HG02852 (cell line): ENCODE data around the gene PDZD2.

Source experiments
- ATAC-seq: cut with Tn5 transposase; IDR thresholded peaks from one replicate; pipeline ENCODE4 v1.9.1; 2021; ENCODE audit warnings: mild to moderate bottlenecking, moderate library complexity; ENCODE audit not compliant: unreplicated experiment

PDZD2 gene

GRCh38 chr5:31913808-31914207 is 274.9 kb downstream of the PDZD2 start:
- ATAC-seq = no peak

- ATAC-seq = no peak
Observed at GRCh38 chr5:31916327-31916726, 277.4 kb downstream of the PDZD2 start.

DNA sequence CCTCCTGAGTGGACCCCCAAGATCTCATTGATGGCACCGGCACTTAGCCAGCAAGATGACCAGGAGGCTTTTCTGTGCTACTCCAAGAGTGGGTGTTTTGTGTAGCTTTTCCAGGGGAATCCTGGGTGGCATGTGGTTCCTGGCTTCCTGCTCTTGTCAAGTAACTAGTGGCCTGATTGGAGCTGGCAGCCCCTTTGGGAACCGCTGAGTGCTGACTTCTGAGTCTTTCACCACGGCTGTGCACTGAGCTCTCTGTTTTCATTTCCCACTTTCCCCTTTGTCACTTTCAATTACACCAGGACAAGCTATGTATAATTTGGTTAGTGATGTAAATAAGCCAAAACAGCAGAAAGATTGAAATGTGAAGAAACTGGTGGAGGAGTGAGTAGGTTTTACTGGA is 279.8 kb downstream of the PDZD2 start:
- no peak for ATAC-seq

- ATAC-seq = no peak
Observed at GRCh38 chr5:31921852-31922305, 282.9 kb downstream of the PDZD2 start.

GRCh38 chr5:31924005-31924404 is 285.1 kb downstream of the PDZD2 start:
- ATAC-seq = no peak

GRCh38 chr5:31931874-31932273 is 292.9 kb downstream of the PDZD2 start:
- no peak for ATAC-seq

DNA sequence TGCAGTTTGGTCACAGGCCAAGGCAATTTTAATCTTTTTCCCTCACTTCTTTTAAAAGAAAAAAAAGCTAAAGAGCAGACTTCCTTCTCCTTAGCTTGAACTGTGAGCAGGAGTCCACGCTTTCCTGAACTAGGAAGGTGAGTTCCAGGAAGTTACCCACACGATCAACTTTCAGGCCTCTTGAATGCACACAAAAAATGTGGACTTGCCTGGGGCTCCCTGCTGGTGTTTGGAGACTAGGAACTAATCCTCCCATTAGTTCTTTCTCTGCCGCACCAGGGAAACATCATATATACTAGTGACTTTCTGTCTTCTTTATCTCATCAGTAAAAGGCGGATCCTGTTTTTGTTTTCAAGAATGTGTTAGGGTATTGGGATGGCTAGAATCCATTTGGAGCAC is 295.2 kb downstream of the PDZD2 start:
- no peak for ATAC-seq

DNA sequence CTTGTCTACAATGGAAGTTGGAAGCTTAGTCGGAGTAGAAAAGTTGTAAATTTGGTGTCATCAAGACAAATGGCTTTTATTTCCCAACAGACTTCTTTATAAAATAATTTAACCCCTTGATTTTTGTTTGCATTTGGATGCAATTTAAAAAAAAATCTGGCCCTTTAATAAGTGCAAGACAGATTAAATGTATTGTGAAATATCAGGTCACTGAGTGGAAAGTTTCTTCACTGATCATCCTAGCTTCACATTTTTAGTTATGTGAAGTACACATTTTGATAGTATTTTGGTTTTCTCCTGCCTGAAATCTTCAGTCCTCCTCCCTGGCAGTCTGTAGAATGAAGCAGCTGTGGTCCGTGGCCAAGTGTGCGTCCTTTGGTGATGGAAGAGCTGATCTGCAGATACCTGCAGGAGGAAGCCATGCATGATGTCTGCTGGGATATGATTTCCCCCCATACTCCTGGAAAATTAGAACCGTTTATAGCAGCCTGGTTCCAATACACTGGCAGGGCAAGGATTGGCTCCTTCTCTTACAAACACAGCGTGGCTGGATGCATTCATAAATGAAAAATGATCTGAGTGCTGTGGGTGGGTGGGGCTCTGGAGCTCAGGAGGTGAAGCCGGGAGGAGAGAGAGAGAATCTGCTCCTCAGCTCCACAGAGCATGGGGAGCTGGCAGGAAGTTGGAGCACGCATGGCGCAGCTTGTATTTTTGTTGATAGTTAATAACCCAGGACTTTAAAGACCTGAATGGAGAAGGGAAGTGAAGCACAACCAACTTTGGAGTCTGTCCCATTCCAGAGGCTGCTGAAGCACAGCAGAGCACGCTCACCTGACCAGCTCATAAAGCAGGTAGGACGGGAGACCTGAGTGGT is 296.8 kb downstream of the PDZD2 start:
- no peak for ATAC-seq

- no peak for ATAC-seq
Observed at GRCh38 chr5:31936683-31937082, 297.8 kb downstream of the PDZD2 start.

DNA sequence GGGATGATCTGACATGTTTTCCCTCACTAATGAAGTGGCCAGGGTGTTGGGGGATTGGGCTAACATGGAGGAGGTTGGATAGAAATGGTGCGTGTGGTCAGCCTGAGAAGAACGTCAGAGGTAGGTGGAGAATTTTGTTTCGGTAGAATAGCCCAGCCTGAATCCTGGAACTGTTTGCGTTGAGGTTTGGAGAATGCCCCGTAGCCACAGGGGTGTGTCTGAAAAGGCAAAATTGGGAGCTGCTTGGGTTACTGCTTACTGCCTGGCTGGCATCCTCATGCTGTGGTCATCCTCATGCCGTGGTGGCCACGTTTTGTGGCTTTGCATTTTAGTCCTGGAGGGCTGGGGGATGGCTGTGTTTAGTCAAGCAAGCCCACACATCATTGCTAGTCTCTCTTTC is 298.3 kb downstream of the PDZD2 start:
- ATAC-seq = no peak

- ATAC-seq = no peak
Observed at GRCh38 chr5:31937703-31938102, 298.8 kb downstream of the PDZD2 start.

DNA sequence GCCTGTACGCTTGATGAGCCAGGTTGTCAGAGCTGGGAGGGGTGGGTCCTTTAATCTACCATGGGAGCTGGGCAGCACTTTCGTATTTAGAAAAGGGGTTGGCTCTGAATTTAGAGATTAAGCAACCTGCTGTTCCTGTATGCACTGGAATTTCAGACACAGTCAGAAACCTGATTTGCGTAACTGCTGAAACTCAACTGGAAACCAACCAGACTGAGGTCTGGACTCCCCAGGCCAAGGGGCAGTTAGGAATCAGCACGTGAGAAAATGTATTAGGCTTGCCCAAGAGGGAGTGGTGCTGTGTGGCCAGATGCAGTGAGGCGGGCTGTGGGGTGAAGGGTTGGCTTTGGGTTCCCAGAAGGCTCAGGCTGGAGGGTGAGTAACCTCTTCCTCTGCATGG is 300.2 kb downstream of the PDZD2 start:
- no peak for ATAC-seq

DNA sequence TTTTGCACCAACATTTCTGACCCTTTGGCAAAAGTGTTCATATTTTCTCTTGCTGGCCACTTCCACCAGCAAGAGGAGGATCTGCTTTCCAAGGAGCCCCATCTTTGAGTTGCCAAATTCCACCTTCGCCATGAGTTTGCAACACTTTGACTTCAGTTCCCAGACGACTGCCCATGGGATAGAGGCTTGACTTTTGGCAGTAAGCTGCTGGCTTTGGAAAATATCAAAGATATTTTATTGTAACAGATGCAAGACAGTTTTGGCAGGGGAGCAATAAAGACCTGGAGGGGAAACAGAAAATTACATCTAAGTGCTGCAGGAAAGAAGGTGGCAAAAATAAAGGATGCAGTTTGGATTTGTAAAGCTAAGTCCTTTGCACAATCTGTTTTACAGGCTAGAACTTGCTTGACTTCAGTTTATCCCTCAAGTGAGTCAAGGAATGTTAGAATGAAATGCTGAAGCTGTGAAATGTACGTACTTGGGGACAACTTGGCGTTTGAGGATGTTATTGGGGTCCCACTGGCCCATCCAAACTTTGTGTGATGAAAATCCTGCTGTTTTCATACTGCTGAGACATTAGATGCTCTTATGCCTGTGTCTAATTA is 302.3 kb downstream of the PDZD2 start:
- ATAC-seq = no peak

DNA sequence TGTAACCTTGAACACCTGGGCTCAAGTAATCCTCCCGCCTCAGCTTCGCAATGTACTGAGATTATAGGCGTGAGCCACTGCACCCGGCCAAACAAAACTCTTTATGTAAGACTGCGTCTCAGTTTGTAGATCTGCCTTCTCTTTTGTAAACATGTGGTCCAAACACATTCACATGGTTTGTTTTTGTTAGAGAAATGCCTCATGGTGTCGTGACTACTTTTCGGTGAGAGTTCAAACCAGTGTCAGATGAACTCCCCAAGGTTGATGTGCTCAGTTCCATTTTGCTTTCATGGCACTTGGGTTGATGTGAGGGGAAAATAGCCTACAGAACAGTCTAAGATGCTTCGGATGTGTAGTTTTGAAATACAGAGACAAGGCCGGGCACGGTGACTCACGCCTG is 303.6 kb downstream of the PDZD2 start:
- ATAC-seq = no peak

DNA sequence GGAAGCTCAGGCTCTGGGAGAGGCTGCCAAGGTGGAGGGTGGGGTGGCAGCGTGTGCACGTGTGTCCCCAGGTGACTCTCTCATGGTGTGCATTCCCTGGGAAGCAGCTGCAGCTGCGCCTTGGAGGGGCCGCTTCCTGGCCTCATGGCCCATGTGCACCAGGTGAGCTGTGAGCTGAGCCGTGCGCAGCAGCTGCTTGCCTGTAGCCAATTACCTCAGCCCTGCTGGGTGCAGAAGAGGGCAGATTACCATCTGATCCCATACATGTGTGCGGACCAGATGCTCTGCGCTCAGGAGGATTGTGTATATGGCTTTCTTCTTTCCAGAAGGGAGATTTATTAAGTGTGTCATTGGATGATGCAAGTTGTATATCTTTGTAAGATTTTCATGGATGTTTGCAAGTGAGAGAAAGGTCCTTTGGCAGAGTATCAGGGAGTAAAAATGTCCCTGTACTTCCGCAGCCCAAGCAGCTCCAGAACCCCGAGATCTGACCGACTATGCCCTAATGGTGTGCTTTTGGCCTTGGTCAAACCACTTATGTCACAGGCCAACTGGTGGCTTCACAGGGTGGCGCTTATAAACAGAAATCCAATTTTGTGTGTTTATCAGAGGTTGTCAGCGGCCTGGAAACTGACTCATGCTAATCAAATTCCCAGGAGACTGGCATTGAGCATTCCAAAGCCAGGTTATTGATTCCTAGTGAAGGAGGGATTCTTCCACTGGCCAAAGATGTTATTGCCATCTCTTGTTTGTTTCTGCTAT is 305.9 kb downstream of the PDZD2 start:
- no peak for ATAC-seq

DNA sequence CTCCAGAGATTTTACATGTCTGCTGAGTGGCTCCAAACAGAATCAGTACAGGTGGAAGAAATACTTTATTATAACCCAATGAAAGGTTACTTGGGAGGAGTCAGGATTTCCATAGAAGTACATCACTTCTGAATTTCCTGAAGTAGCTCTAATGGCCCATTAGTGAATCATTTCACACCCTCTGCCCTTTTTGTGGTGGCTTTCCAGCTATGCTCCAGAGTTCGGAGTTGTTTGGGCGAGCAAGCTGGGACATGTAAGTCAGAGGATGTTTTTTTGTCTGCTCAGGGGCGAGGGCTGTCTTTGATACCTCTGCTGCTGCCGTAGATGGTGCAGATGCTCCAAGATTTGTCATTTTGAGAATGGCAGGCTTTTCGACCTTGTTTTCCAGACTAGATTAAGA is 309.1 kb downstream of the PDZD2 start:
- ATAC-seq = no peak

- no peak for ATAC-seq
Observed at GRCh38 chr5:31952067-31952466, 313.1 kb downstream of the PDZD2 start.

DNA sequence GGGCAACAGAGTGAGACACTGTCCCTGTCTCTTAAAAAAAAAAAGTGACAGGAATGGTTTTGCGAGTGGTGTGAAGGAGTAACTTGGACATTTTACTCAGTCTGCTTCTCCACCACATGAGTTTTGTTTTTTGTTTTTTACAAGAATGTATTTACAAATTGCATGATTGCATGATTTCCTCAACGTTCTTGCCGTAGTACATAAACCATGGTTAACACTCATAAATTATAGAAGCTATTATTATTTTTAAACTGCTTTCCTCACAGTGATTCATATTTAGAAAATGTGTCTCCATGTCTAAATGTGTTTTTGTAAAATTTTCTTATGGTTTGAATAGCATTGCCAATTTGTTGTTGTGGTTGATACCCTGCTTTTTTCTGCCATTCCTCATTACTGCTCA is 315.2 kb downstream of the PDZD2 start:
- no peak for ATAC-seq

- ATAC-seq = no peak
Observed at GRCh38 chr5:31957151-31957550, 318.2 kb downstream of the PDZD2 start.

- ATAC-seq = no peak
Observed at GRCh38 chr5:31962351-31962751, 323.4 kb downstream of the PDZD2 start.

- no peak for ATAC-seq
Observed at GRCh38 chr5:31962871-31963307, 324.0 kb downstream of the PDZD2 start.
